AG04450 (cell line): Measurements from ENCODE around the gene TANC2. TPM values are rescaled to one million over a fixed set of nuclear protein-coding genes. Genes with fewer than 3 reads are reported as not detected.
"Not testable (repeated sequence)": the region's sequence is repeated elsewhere in the genome, so short reads cannot be mapped to it uniquely, and the experiment has no call there.

ENCODE experiments used
- CTCF ChIA-PET: fragments of 300-600, 350-600 bp; formaldehyde crosslinking; extraction: SDS; loops from one replicate; lab custom pipeline; 2022; ENCODE audit warnings: antibody characterized with exemption, inconsistent platforms; lab: Charles Lee
- POLR2A ChIA-PET: fragments of 350-600 bp; formaldehyde crosslinking; extraction: SDS; loops from one replicate; lab custom pipeline; 2021; ENCODE audit warnings: antibody characterized with exemption, inconsistent platforms; lab: Yijun Ruan, JAX
- DNase-seq: peaks from one replicate; pipeline ENCODE4 v3.0.0-alpha.2; 2011; ENCODE audit warnings: low read depth, low spot score
- H3K27ac ChIP-seq: one replicate; pipeline ENCODE4 v1.5.1; 2012; ENCODE audit warnings: low read depth, low read length, control low read depth
- H3K27me3 ChIP-seq: one replicate; pipeline ENCODE4 v1.6.0; 2012; ENCODE audit warnings: low read length; ENCODE audit not compliant: control insufficient read depth, insufficient read depth
- H3K4me3 ChIP-seq: 2 replicates; pipeline ENCODE4 v1.5.1; 2011; ENCODE audit warnings: mild to moderate bottlenecking, low read depth, low read length, control low read depth
- H3K9me3 ChIP-seq: 2 replicates; pipeline ENCODE4 v1.5.1; 2012; ENCODE audit warnings: low read length; ENCODE audit not compliant: control insufficient read depth, insufficient read depth
- CTCF ChIP-seq: IDR thresholded peaks from 2 replicates; pipeline ENCODE4 v1.5.1; 2011; ENCODE audit warnings: low read depth, low read length, control low read depth, inconsistent platforms
- polyA plus RNA-seq: library from polyadenylated mRNA; depleted of rRNA; stranded (reverse); fragments of >200 nt; gene quantifications from 2 replicates; pipeline ENCODE4 v1.2.3, GENCODE V29; 2011

Gene TANC2
- polyA plus RNA-seq, 1 experiment, result 21.1 TPM

GRCh38 chr17:62975206-62975605 is 9.2 kb downstream of the TANC2 start:
- H3K4me3 ChIP-seq, result no peak overlapping the region
- H3K27me3 ChIP-seq, result no peaks in the 10 kb centered on the region
- POLR2A ChIA-PET, result no interaction called here
- CTCF ChIA-PET, result interaction anchor here (3.1 kb wide), 1 partner anchor 431 kb away, joined by 11 read pairs; no protein-coding TSS in a partner anchor
- no peak for DNase-seq
- no peaks in the 10 kb centered on the region; the same call in 1 of the 2 replicates for H3K9me3 ChIP-seq
- H3K27ac ChIP-seq, result no peak overlapping the region
- no peak for TF ChIP-seq CTCF

- DNase-seq, POLR2A ChIA-PET: not testable (repeated sequence)
- CTCF ChIA-PET, result interaction anchor here (0.6 to 3.1 kb wide), 2 partner anchors 286 to 430 kb away, joined by 3 to 11 read pairs; no protein-coding TSS in a partner anchor
Observed at GRCh38 chr17:62976643-62977231, 10.7 kb downstream of the TANC2 start.

GRCh38 chr17:62980842-62981241 is 14.8 kb downstream of the TANC2 start:
- H3K4me3 ChIP-seq, result no peak overlapping the region
- no peak overlapping the region for H3K27ac ChIP-seq
- H3K27me3 ChIP-seq, result no peaks in the 10 kb centered on the region
- no peak for TF ChIP-seq CTCF
- ChIA-PET POLR2A (no interaction called here), CTCF (no interaction called here)
- no peaks in the 10 kb centered on the region; the same call in 1 of the 2 replicates for H3K9me3 ChIP-seq
- no peak for DNase-seq

More at GRCh38 chr17:62976643-62977231, 10.7 kb downstream of the TANC2 start:
- H3K9me3 ChIP-seq, H3K27ac ChIP-seq, H3K27me3 ChIP-seq, H3K4me3 ChIP-seq: not testable (repeated sequence)

GRCh38 chr17:62981933-62982332 is 15.9 kb downstream of the TANC2 start:
- DNase-seq, result no peak
- Histone ChIP-seq H3K27me3 (no peaks in the 10 kb centered on the region), H3K27ac (no peak overlapping the region), H3K9me3 (no peaks in the 10 kb centered on the region), H3K4me3 (no peak overlapping the region)
- POLR2A ChIA-PET, result interaction anchor here (0.6 kb wide), 1 partner anchor 267 kb away, joined by 3 read pairs; no protein-coding TSS in a partner anchor
- CTCF ChIA-PET, result interaction anchor here (0.6 kb wide), 1 partner anchor 13 kb away, joined by 3 read pairs; no protein-coding TSS in a partner anchor
- TF ChIP-seq CTCF, result no peak

GRCh38 chr17:62984801-62985200 is 18.8 kb downstream of the TANC2 start:
- no peak for DNase-seq
- no peak for TF ChIP-seq CTCF
- POLR2A ChIA-PET, result no interaction called here
- Histone ChIP-seq H3K27me3 (no peaks in the 10 kb centered on the region), H3K4me3 (no peak overlapping the region), H3K9me3 (no peaks in the 10 kb centered on the region), H3K27ac (no peak overlapping the region)
- CTCF ChIA-PET, result no interaction called here
